Measurements from ENCODE around the gene TERT. TPM values are rescaled to one million over a fixed set of nuclear protein-coding genes. Genes with fewer than 3 reads are reported as not detected.

Gene TERT
- total RNA-seq, 1 experiment from 2014 or later, result 2.3 TPM

DNA sequence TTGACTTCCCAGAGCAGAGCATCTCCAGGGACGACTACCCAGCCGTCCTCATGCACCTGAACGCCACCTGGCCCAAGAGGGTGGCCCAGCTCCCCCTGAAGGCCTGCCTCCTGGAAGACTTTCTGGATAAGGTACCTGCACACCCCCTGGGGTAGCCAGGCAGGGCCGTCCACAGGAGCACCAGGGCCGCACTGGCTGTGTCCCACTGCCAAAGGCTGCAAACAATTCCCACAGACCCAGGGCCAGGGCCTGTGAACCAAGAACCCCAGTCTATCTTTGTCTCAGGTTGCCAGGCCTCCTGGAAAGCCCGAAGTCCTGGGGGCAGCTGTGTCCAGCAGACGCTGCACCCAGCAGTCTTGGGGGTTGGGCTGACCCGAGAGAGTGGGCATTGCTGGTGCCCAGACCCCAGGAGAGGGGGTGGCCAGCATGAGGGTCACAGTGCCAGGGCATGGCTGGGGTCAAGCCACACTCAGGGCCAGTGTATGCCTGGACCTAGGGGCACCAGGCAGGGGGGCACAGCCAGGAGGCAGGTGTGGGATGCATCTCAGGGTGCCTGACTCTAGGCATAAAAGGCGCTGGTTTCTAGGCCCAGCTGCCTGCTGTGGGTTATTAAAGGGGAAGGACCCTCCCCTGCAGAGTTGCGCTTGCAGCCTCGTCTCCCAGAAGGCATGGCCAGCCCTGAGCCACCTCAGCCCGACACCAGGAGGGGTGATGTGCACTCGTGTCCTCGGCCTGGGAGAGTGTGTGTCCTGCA lies 52.0 kb downstream of the TERT start:
- DNase-seq, result no peak
- no peak overlapping the region for H3K4me3 Mint-ChIP-seq (ENCODE audit: low read depth, unreplicated experiment)
- H3K36me3 Mint-ChIP-seq (ENCODE audit: insufficient read depth, unreplicated experiment), result peaks cover 4% of the 10 kb centered on the region
- no peaks in the 10 kb centered on the region for H3K9me3 Mint-ChIP-seq (ENCODE audit: low read depth, unreplicated experiment)
- no peak overlapping the region for H3K27ac Mint-ChIP-seq (ENCODE audit: unreplicated experiment)
- CTCF ChIA-PET, result interaction anchor here (0.6 kb wide), 1 partner anchor 10 kb away, joined by 3 read pairs; no protein-coding TSS in a partner anchor
- BruUV-seq (replicated peaks), result no TSS peak
- intact Hi-C loops (cut with micrococcal nuclease; ENCODE audit: unreplicated experiment), result no loop called here
- TF ChIP-seq, protein P1, sequence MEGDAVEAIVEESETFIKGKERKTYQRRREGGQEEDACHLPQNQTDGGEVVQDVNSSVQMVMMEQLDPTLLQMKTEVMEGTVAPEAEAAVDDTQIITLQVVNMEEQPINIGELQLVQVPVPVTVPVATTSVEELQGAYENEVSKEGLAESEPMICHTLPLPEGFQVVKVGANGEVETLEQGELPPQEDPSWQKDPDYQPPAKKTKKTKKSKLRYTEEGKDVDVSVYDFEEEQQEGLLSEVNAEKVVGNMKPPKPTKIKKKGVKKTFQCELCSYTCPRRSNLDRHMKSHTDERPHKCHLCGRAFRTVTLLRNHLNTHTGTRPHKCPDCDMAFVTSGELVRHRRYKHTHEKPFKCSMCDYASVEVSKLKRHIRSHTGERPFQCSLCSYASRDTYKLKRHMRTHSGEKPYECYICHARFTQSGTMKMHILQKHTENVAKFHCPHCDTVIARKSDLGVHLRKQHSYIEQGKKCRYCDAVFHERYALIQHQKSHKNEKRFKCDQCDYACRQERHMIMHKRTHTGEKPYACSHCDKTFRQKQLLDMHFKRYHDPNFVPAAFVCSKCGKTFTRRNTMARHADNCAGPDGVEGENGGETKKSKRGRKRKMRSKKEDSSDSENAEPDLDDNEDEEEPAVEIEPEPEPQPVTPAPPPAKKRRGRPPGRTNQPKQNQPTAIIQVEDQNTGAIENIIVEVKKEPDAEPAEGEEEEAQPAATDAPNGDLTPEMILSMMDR (IDR thresholded peaks at IDR 0.05; ENCODE audit: unreplicated experiment), result no peak
- peaks cover 53% of the 10 kb centered on the region for H3K27me3 Mint-ChIP-seq (ENCODE audit: unreplicated experiment)
- no peaks in the 10 kb centered on the region for H3K4me1 Mint-ChIP-seq (ENCODE audit: low read depth, unreplicated experiment)

DNA sequence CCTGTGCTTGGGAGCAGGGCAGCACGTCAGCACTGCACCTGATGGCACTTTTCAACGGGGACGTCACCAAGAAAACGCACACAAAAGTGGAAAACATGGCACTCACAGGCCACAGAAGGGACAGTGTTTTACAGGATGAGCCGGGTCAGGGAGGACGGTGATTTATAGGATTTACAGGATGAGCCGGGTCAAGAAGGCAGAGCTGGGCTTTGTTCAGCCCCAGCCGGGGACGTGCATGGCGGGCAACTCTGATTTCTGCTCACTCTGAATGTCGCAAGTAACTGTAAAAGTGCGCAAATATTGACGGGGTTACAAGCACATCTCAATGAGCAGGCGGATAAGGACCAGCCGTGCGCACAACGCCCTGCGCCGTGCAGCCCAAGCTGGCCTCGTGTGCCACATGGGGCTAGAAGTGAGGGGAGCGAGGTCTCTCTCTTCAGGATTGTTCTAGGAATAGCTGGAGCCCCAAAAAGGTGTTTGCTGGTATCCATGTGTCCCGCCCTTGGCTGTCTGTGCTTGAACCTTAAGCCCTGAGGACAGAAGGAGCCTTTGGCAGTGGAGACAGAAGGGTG lies 53.3 kb downstream of the TERT start:
- Mint-ChIP-seq H3K27me3 (ENCODE audit: unreplicated experiment) (peaks cover 54% of the 10 kb centered on the region), H3K4me1 (ENCODE audit: low read depth, unreplicated experiment) (no peaks in the 10 kb centered on the region), H3K9me3 (ENCODE audit: low read depth, unreplicated experiment) (no peaks in the 10 kb centered on the region), H3K27ac (ENCODE audit: unreplicated experiment) (no peak overlapping the region), H3K36me3 (ENCODE audit: insufficient read depth, unreplicated experiment) (peaks cover 4% of the 10 kb centered on the region), H3K4me3 (ENCODE audit: low read depth, unreplicated experiment) (no peak overlapping the region)
- intact Hi-C loops (cut with micrococcal nuclease; ENCODE audit: unreplicated experiment), result no loop called here
- TF ChIP-seq, protein P1 (IDR thresholded peaks at IDR 0.05; ENCODE audit: unreplicated experiment), result no peak
- BruUV-seq (replicated peaks), result no TSS peak
- DNase-seq, result no peak
- CTCF ChIA-PET, result no interaction called here

DNA sequence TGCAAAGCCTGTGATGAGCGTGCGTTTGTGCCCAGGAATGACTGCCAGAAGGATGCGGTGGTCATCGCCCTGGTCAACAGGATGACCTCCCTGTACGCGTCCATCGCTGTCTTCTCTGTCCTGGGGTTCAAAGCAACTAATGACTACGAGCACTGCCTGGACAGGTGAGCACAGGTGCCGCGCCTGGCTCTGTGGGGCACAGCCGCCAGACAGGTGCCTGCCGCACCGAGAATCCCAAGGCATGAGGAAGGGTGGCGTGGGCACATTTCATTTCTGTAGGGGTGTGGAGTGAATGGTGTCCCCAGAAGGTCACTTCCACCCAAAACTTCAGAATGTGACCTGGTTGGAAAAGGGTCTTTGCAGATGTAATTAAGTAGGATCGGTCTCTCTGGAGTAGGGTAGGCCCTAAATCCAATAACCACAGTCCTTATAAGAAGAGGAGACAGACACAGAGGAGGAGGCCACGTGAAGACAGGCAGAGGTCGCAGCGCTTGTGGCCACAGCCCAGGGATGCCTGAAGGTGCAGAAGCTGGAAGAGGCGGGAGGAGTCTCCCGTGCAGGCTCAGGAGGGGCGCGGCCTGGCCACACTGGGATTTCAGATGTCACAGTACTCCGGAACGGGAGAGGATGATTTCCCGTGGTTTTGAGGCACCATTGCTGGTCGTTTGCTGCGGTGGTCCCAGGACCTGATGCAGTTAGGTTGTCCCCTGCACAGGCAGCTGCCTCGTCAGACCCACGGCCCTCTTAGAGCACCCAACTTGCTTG lies 54.2 kb downstream of the TERT start:
- BruUV-seq (replicated peaks), result no TSS peak
- intact Hi-C loops (cut with micrococcal nuclease; ENCODE audit: unreplicated experiment), result no loop called here
- H3K9me3 Mint-ChIP-seq (ENCODE audit: low read depth, unreplicated experiment), result peaks cover 4% of the 10 kb centered on the region
- peaks cover 4% of the 10 kb centered on the region for H3K36me3 Mint-ChIP-seq (ENCODE audit: insufficient read depth, unreplicated experiment)
- no peak overlapping the region for H3K4me3 Mint-ChIP-seq (ENCODE audit: low read depth, unreplicated experiment)
- no peak overlapping the region for H3K27ac Mint-ChIP-seq (ENCODE audit: unreplicated experiment)
- TF ChIP-seq, protein P1 (IDR thresholded peaks at IDR 0.05; ENCODE audit: unreplicated experiment), result no peak
- CTCF ChIA-PET, result no interaction called here
- peaks cover 63% of the 10 kb centered on the region for H3K27me3 Mint-ChIP-seq (ENCODE audit: unreplicated experiment)
- no peak for DNase-seq
- no peaks in the 10 kb centered on the region for H3K4me1 Mint-ChIP-seq (ENCODE audit: low read depth, unreplicated experiment)

DNA sequence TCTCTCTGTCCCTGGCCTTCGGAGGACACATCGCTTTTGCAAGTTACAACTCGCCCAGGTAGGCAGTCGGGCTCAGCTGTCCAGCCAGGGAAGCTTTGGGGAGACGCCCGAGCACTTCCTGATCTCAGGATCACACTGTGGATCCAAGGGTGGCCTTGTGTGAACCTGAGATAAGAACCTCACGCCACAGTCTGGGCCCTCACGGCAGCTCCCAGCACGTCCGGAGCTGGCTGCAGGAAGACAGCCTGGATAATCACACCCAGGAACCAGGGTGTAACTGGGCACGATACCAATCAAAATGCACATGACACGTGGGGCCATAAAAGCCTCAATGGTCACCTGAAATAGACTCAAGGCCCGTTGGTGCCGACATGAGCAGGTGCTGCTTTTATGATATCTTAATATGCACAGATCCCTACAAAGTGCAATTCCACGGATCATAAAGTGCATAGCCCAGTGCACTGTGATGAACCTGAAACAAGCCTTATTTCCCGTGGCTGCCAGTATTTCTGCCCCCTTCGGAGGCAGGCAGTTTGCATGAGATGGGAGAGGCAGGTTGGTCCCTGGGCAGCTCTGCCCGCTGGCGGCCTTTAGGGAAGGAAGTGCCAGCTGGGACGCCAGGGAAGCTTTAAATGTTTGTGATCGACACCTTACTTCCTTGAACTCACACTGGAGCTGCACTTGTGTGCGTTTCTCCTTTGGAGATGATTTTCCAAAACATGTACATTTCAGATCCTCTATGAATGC lies 55.2 kb downstream of the TERT start:
- intact Hi-C loops (cut with micrococcal nuclease; ENCODE audit: unreplicated experiment), result no loop called here
- Mint-ChIP-seq H3K27me3 (ENCODE audit: unreplicated experiment) (peaks cover 67% of the 10 kb centered on the region), H3K4me3 (ENCODE audit: low read depth, unreplicated experiment) (no peak overlapping the region), H3K27ac (ENCODE audit: unreplicated experiment) (no peak overlapping the region), H3K36me3 (ENCODE audit: insufficient read depth, unreplicated experiment) (peaks cover 4% of the 10 kb centered on the region), H3K9me3 (ENCODE audit: low read depth, unreplicated experiment) (peaks cover 4% of the 10 kb centered on the region), H3K4me1 (ENCODE audit: low read depth, unreplicated experiment) (no peaks in the 10 kb centered on the region)
- TF ChIP-seq, protein P1 (IDR thresholded peaks at IDR 0.05; ENCODE audit: unreplicated experiment), result no peak
- BruUV-seq (replicated peaks), result no TSS peak
- CTCF ChIA-PET, result interaction anchor here (1.1 kb wide), 1 partner anchor 405 kb away, joined by 3 read pairs; no protein-coding TSS in a partner anchor
- DNase-seq, result no peak
